HFFc6 (cell line): Measurements from ENCODE around the gene KITLG. TPM values are rescaled to one million over a fixed set of nuclear protein-coding genes. Genes with fewer than 3 reads are reported as not detected.

ENCODE experiments used
- DNase-seq: peaks from one replicate; pipeline ENCODE4 v3.0.0-alpha.2; 2018
- H3K27ac Mint-ChIP-seq: 2 replicates; pipeline ENCODE4 v1.8.0; 2020; ENCODE audit warnings: mild to moderate bottlenecking, mixed read lengths
- H3K27me3 Mint-ChIP-seq: 2 replicates; pipeline ENCODE4 v1.8.0; 2021; ENCODE audit warnings: mild to moderate bottlenecking, moderate library complexity, mixed read lengths; ENCODE audit not compliant: insufficient read depth
- H3K36me3 Mint-ChIP-seq: 2 replicates; pipeline ENCODE4 v1.8.0; 2021; ENCODE audit warnings: low read depth, mixed read lengths
- H3K4me1 Mint-ChIP-seq: 2 replicates; pipeline ENCODE4 v1.8.0; 2020; ENCODE audit warnings: low read depth, mixed read lengths
- H3K4me3 Mint-ChIP-seq: 2 replicates; pipeline ENCODE4 v1.8.0; 2020; ENCODE audit warnings: mild to moderate bottlenecking, moderate library complexity, mixed read lengths
- H3K9me3 Mint-ChIP-seq: 2 replicates; pipeline ENCODE4 v1.8.0; 2020; ENCODE audit warnings: mild to moderate bottlenecking, mixed read lengths
- CTCF ChIP-seq: fragments of 200-600 bp; sonication (generic); IDR thresholded peaks from 2 replicates; pipeline ENCODE4 v1.5.0; 2021; ENCODE audit warnings: antibody characterized with exemption, mild to moderate bottlenecking
- total RNA-seq, 6 experiments: library from RNA; stranded (reverse); fragmentation: NEBNext Ultra II Directional; extraction: Animal tissue kit (Norgen Biotek cat#: 25700); gene quantifications; 2 replicates in 1 of 6; 3 replicates in 5 of 6; pipeline ENCODE4 v1.2.3, GENCODE V29; 2021

Gene KITLG
- total RNA-seq, 6 experiments from 2014 or later = 44.4 to 91.2 (median 74.2) TPM

GRCh38 chr12:88453323-88453722 is 126.9 kb downstream of the KITLG start:
- H3K9me3 Mint-ChIP-seq = no peaks in the 10 kb centered on the region
- DNase-seq = peak; percentile 16
- peaks cover 44% of the 10 kb centered on the region for H3K4me1 Mint-ChIP-seq
- TF ChIP-seq CTCF = no peak
- H3K27me3 Mint-ChIP-seq = no peaks in the 10 kb centered on the region
- H3K36me3 Mint-ChIP-seq = no peaks in the 10 kb centered on the region
- H3K27ac Mint-ChIP-seq = peak overlapping the region; percentile 25; the same call in 1 of the 2 replicates
- H3K4me3 Mint-ChIP-seq = no peak overlapping the region

GRCh38 chr12:88451205-88451604 is 129.1 kb downstream of the KITLG start:
- no peaks in the 10 kb centered on the region for H3K27me3 Mint-ChIP-seq

GRCh38 chr12:88450136-88450535 is 130.1 kb downstream of the KITLG start:
- H3K27ac Mint-ChIP-seq = 0 out of 2 replicates have a peak overlapping the region, but pooled peaks have one; percentile 5
- no peaks in the 10 kb centered on the region for H3K9me3 Mint-ChIP-seq
- H3K36me3 Mint-ChIP-seq = no peaks in the 10 kb centered on the region

More at GRCh38 chr12:88451205-88451604, 129.1 kb downstream of the KITLG start:
- Mint-ChIP-seq H3K36me3 (no peaks in the 10 kb centered on the region), H3K27ac (no peak overlapping the region), H3K9me3 (no peaks in the 10 kb centered on the region), H3K4me1 (peaks cover 53% of the 10 kb centered on the region), H3K4me3 (no peak overlapping the region)
- DNase-seq = no peak
- TF ChIP-seq CTCF = no peak

GRCh38 chr12:88448337-88448915 is 131.8 kb downstream of the KITLG start:
- DNase-seq = no peak
- no peak overlapping the region for H3K4me3 Mint-ChIP-seq
- TF ChIP-seq CTCF = no peak
- no peak overlapping the region for H3K27ac Mint-ChIP-seq
- H3K27me3 Mint-ChIP-seq = no peaks in the 10 kb centered on the region
- H3K9me3 Mint-ChIP-seq = no peaks in the 10 kb centered on the region
- no peaks in the 10 kb centered on the region for H3K36me3 Mint-ChIP-seq
- peaks cover 57% of the 10 kb centered on the region for H3K4me1 Mint-ChIP-seq

More at GRCh38 chr12:88450136-88450535, 130.1 kb downstream of the KITLG start:
- Mint-ChIP-seq H3K4me3 (no peak overlapping the region; the same call in 1 of the 2 replicates), H3K4me1 (peaks cover 64% of the 10 kb centered on the region), H3K27me3 (no peaks in the 10 kb centered on the region)
- no peak for TF ChIP-seq CTCF
- DNase-seq = no peak

- TF ChIP-seq CTCF = no peak
- Mint-ChIP-seq H3K27ac (peak overlapping the region; percentile 73), H3K36me3 (no peaks in the 10 kb centered on the region), H3K27me3 (no peaks in the 10 kb centered on the region; the same call in 1 of the 2 replicates), H3K4me3 (peak overlapping the region; percentile 36), H3K9me3 (peaks cover 5% of the 10 kb centered on the region; the same call in 1 of the 2 replicates), H3K4me1 (peaks cover 41% of the 10 kb centered on the region)
- no peak for DNase-seq
Measured at GRCh38 chr12:88445705-88446394, 134.4 kb downstream of the KITLG start.
